Astrocyte (in vitro differentiated cells and primary cell): ENCODE data around the gene KCNG2. TPM values are rescaled to one million over a fixed set of nuclear protein-coding genes. Genes with fewer than 3 reads are reported as not detected.

Experiments used
- DNase-seq: peaks from one replicate; pipeline ENCODE4 v3.0.0-alpha.2; 2010; ENCODE audit warnings: low read depth
- FAIRE-seq: peaks from 2 replicates; lab custom pipeline; 2011; peaks lifted over from hg19 to GRCh38; lab: Jason Lieb, UNC
- H2AFZ ChIP-seq: 2 replicates; pipeline ENCODE4 v1.6.0; 2012; ENCODE audit warnings: low read depth, low read length, inconsistent platforms
- H3K27ac ChIP-seq: 2 replicates; pipeline ENCODE4 v1.5.1; 2011; ENCODE audit warnings: low read depth, low read length, inconsistent platforms
- H3K27me3 ChIP-seq: 2 replicates; pipeline ENCODE4 v1.6.0; 2011; ENCODE audit warnings: low read length, inconsistent platforms; ENCODE audit not compliant: insufficient read depth
- H3K36me3 ChIP-seq: 2 replicates; pipeline ENCODE4 v1.5.1; 2011; ENCODE audit warnings: low read length, inconsistent platforms; ENCODE audit not compliant: insufficient read depth
- H3K4me1 ChIP-seq: 2 replicates; pipeline ENCODE4 v1.5.1; 2011; ENCODE audit warnings: low read length, inconsistent platforms; ENCODE audit not compliant: insufficient read depth
- H3K4me2 ChIP-seq: 2 replicates; pipeline ENCODE4 v1.6.0; 2012; ENCODE audit warnings: low read length, inconsistent platforms
- H3K4me3 ChIP-seq: 2 replicates; pipeline ENCODE4 v1.5.1; 2011; ENCODE audit warnings: low read depth, mild to moderate bottlenecking, low read length, inconsistent platforms; ENCODE audit not compliant: insufficient read depth
- H3K79me2 ChIP-seq: 2 replicates; pipeline ENCODE4 v1.6.0; 2012; ENCODE audit warnings: mild to moderate bottlenecking, low read length, inconsistent platforms; ENCODE audit not compliant: insufficient read depth
- H3K9ac ChIP-seq: 2 replicates; pipeline ENCODE4 v1.6.0; 2012; ENCODE audit warnings: mild to moderate bottlenecking, low read length, inconsistent platforms
- H3K9me3 ChIP-seq: 2 replicates; pipeline ENCODE4 v1.5.1; 2012; ENCODE audit warnings: low read depth, mild to moderate bottlenecking, low read length, inconsistent platforms; ENCODE audit not compliant: insufficient read depth
- H4K20me1 ChIP-seq: 2 replicates; pipeline ENCODE4 v1.6.0; 2012; ENCODE audit warnings: low read length, inconsistent platforms; ENCODE audit not compliant: insufficient read depth
- H3K27ac Mint-ChIP-seq: one replicate; pipeline ENCODE4 v1.8.0; 2021; ENCODE audit warnings: mild to moderate bottlenecking, mixed read lengths; ENCODE audit not compliant: unreplicated experiment
- H3K27me3 Mint-ChIP-seq: one replicate; pipeline ENCODE4 v1.8.0; 2021; ENCODE audit warnings: low read depth, mixed read lengths; ENCODE audit not compliant: unreplicated experiment
- H3K36me3 Mint-ChIP-seq: one replicate; pipeline ENCODE4 v1.8.0; 2021; ENCODE audit warnings: low read depth, mixed read lengths; ENCODE audit not compliant: unreplicated experiment
- H3K4me1 Mint-ChIP-seq: one replicate; pipeline ENCODE4 v1.8.0; 2021; ENCODE audit warnings: low read depth, mixed read lengths; ENCODE audit not compliant: unreplicated experiment
- H3K4me3 Mint-ChIP-seq: one replicate; pipeline ENCODE4 v1.8.0; 2021; ENCODE audit warnings: mild to moderate bottlenecking, moderate library complexity, mixed read lengths; ENCODE audit not compliant: unreplicated experiment
- H3K9me3 Mint-ChIP-seq: one replicate; pipeline ENCODE4 v1.8.0; 2021; ENCODE audit warnings: mild to moderate bottlenecking, mixed read lengths; ENCODE audit not compliant: unreplicated experiment
- EZH2 ChIP-seq: IDR thresholded peaks from 2 replicates; pipeline ENCODE4 v1.6.1; 2012; ENCODE audit warnings: mild to moderate bottlenecking, low read length, inconsistent platforms; ENCODE audit not compliant: insufficient read depth
- total RNA-seq: library from RNA; stranded (reverse); gene quantifications from 2 replicates; pipeline ENCODE4 v1.2.1, GENCODE V29; 2021
- TF ChIP-seq, protein P1 (sequence below): IDR thresholded peaks from 2 replicates; pipeline ENCODE4 v1.5.1; 2011; ENCODE audit warnings: low read depth, mild to moderate bottlenecking, inconsistent platforms, low read length, moderate library complexity; ENCODE audit not compliant: insufficient read depth

The KCNG2 gene
- total RNA-seq, 1 donor from 2014 or later, result 0.16 TPM

DNA sequence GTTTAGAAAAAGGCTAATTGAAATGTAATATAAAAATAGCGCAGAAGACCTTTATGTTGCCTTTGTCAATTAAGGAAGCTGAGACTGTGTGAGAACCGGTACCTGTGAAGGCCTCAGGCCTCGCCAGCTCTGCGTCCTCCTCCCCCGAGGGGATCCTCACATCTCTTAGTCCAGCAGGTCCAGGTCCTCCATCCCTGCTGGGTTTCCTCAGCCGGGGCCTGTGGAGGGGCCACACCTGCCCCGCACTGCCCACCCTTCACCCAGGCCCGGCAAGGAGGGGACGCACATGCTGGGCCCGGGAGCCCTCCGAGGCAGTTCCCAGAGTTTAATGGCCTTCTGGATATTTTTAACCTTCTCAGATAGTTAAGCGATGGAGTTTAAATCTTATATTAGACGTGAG lies 3.5 kb downstream of the KCNG2 start:
- Histone ChIP-seq H3K4me3 (no peak overlapping the region), H3K4me2 (no peak overlapping the region), H4K20me1 (peaks cover 9% of the 10 kb centered on the region), H2AFZ (no peak overlapping the region), H3K4me1 (no peaks in the 10 kb centered on the region), H3K79me2 (no peaks in the 10 kb centered on the region), H3K27ac (no peak overlapping the region), H3K9me3 (no peaks in the 10 kb centered on the region), H3K27me3 (peaks cover 26% of the 10 kb centered on the region), H3K36me3 (no peaks in the 10 kb centered on the region), H3K9ac (no peak overlapping the region)
- FAIRE-seq (no peak), DNase-seq (no peak)
- TF ChIP-seq, protein P1, sequence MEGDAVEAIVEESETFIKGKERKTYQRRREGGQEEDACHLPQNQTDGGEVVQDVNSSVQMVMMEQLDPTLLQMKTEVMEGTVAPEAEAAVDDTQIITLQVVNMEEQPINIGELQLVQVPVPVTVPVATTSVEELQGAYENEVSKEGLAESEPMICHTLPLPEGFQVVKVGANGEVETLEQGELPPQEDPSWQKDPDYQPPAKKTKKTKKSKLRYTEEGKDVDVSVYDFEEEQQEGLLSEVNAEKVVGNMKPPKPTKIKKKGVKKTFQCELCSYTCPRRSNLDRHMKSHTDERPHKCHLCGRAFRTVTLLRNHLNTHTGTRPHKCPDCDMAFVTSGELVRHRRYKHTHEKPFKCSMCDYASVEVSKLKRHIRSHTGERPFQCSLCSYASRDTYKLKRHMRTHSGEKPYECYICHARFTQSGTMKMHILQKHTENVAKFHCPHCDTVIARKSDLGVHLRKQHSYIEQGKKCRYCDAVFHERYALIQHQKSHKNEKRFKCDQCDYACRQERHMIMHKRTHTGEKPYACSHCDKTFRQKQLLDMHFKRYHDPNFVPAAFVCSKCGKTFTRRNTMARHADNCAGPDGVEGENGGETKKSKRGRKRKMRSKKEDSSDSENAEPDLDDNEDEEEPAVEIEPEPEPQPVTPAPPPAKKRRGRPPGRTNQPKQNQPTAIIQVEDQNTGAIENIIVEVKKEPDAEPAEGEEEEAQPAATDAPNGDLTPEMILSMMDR, result no peak
- TF ChIP-seq EZH2, result no peak
- peaks cover 4% of the 10 kb centered on the region for H3K4me1 Mint-ChIP-seq
- no peak overlapping the region for H3K4me3 Mint-ChIP-seq
- H3K27ac Mint-ChIP-seq, result no peak overlapping the region
- peaks cover 58% of the 10 kb centered on the region for H3K27me3 Mint-ChIP-seq
- H3K9me3 Mint-ChIP-seq, result no peaks in the 10 kb centered on the region
- no peaks in the 10 kb centered on the region for H3K36me3 Mint-ChIP-seq

DNA sequence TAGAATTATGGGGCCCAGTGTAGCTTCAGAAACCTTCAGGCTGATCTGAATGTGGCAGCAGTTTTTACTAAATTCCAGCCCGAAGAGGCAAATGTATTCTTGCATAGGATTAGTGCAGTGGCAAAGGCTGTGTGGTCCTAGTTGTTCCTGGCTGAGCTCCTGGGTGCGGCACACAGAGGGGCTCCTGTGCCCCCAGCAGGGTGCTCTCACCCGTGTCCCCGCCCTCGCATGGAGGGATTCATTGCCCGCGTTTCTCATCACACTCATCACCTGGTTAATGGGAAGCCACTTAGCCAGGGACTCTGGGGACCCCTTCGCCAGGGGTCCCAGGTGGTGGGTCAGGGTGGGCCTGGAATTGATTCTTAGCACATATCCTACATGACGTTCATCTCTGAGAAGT lies 3.9 kb downstream of the KCNG2 start:
- no peaks in the 10 kb centered on the region for H3K9me3 ChIP-seq
- H3K4me3 Mint-ChIP-seq, result no peak overlapping the region
- no peak overlapping the region for H3K27ac Mint-ChIP-seq
- no peak overlapping the region for H2AFZ ChIP-seq
- peaks cover 3% of the 10 kb centered on the region for H3K4me1 Mint-ChIP-seq
- no peaks in the 10 kb centered on the region for H3K9me3 Mint-ChIP-seq
- no peaks in the 10 kb centered on the region for H3K36me3 Mint-ChIP-seq
- peaks cover 24% of the 10 kb centered on the region for H3K27me3 ChIP-seq
- H3K27ac ChIP-seq, result no peak overlapping the region
- H3K4me1 ChIP-seq, result no peaks in the 10 kb centered on the region
- no peaks in the 10 kb centered on the region for H3K79me2 ChIP-seq
- no peak for TF ChIP-seq EZH2
- TF ChIP-seq, protein P1, result no peak
- no peak overlapping the region for H3K4me2 ChIP-seq
- H3K27me3 Mint-ChIP-seq, result peaks cover 55% of the 10 kb centered on the region
- DNase-seq (no peak), FAIRE-seq (no peak)
- H3K36me3 ChIP-seq, result no peaks in the 10 kb centered on the region
- no peak overlapping the region for H3K4me3 ChIP-seq
- no peak overlapping the region for H3K9ac ChIP-seq
- H4K20me1 ChIP-seq, result peaks cover 8% of the 10 kb centered on the region

DNA sequence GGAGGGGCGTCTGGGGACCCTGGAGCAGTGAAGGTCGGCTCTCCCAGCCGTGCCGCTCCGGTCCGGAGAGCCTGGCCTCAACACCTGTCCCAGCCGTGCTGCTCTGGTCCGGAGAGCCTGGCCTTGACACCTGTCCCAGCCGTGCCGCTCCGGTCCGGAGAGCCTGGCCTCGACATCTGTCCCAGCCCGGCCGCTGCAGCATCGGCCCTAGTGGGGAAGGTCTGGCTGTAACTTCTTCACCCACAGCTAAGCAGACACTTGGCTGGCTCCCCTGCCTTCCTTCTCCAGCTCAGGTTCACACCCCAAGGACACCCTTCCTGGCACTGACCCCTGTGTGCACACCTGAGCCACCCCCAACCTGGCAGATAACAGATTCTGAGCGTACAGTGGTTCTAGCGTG lies 4.6 kb downstream of the KCNG2 start:
- Mint-ChIP-seq H3K9me3 (no peaks in the 10 kb centered on the region), H3K27ac (no peak overlapping the region), H3K4me3 (no peak overlapping the region), H3K27me3 (peaks cover 54% of the 10 kb centered on the region), H3K4me1 (peaks cover 2% of the 10 kb centered on the region), H3K36me3 (no peaks in the 10 kb centered on the region)
- no peak overlapping the region for H3K27ac ChIP-seq
- TF ChIP-seq, protein P1, result no peak
- TF ChIP-seq EZH2, result no peak
- no peak overlapping the region for H2AFZ ChIP-seq
- H3K4me2 ChIP-seq, result no peak overlapping the region
- peaks cover 19% of the 10 kb centered on the region for H3K27me3 ChIP-seq
- no peak for FAIRE-seq
- no peaks in the 10 kb centered on the region for H3K36me3 ChIP-seq
- H3K4me3 ChIP-seq, result no peak overlapping the region
- no peak overlapping the region for H3K9ac ChIP-seq
- H3K4me1 ChIP-seq, result no peaks in the 10 kb centered on the region
- no peaks in the 10 kb centered on the region for H3K79me2 ChIP-seq
- H4K20me1 ChIP-seq, result peaks cover 1% of the 10 kb centered on the region
- DNase-seq, result no peak
- H3K9me3 ChIP-seq, result no peaks in the 10 kb centered on the region
